H1 (cell line): ENCODE measurements around the gene TRIM38.

ENCODE experiments used
- CEBPB ChIP-seq: IDR thresholded peaks from 2 replicates; pipeline ENCODE4 v1.6.1; 2012; ENCODE audit warnings: low read depth, low read length
- CTCF ChIP-seq, 3 experiments: IDR thresholded peaks; 1 replicate in 2 of 3; 2 replicates in 1 of 3; pipeline versions ENCODE4 v1.5.1 to v1.6.1; 2011; ENCODE audit warnings: low read length in 3 of 3, mild to moderate bottlenecking in 3 of 3, inconsistent platforms in 2 of 3, low read depth in 1 of 3, moderate library complexity in 1 of 3; ENCODE audit not compliant: insufficient read depth in 1 of 3; ENCODE audit errors: control extremely low read depth in 1 of 3
- EZH2 ChIP-seq: fragments of 200-600 bp; sonication (generic); IDR thresholded peaks from 2 replicates; pipeline ENCODE4 v1.7.1; 2012; ENCODE audit warnings: low read depth, mild to moderate bottlenecking, moderate library complexity, low read length, inconsistent platforms; ENCODE audit not compliant: severe bottlenecking
- JUND ChIP-seq: IDR thresholded peaks from 2 replicates; pipeline ENCODE4 v1.6.1; 2011; ENCODE audit warnings: mild to moderate bottlenecking, improper control_type of control experiment, low read length
- MAX ChIP-seq: IDR thresholded peaks from 2 replicates; pipeline ENCODE4 v1.6.1; 2012; ENCODE audit warnings: inconsistent platforms
- POLR2A ChIP-seq, 2 experiments: IDR thresholded peaks; 1 replicate in 1 of 2; 2 replicates in 1 of 2; pipeline ENCODE4 v1.6.1; 2011; ENCODE audit warnings: low read depth in 2 of 2, low read length in 2 of 2, mild to moderate bottlenecking in 2 of 2; ENCODE audit errors: control extremely low read depth in 1 of 2
- RBBP5 ChIP-seq: IDR thresholded peaks from 2 replicates; pipeline ENCODE4 v1.7.1; 2012; ENCODE audit warnings: low read depth, mild to moderate bottlenecking, inconsistent platforms, low read length, moderate library complexity, borderline replicate concordance
- RFX5 ChIP-seq: IDR thresholded peaks from 2 replicates; pipeline ENCODE4 v1.6.1; 2011; ENCODE audit warnings: low read depth, low read length, improper control_type of control experiment, borderline replicate concordance
- SAP30 ChIP-seq: fragments of 300-600 bp; sonication (generic); IDR thresholded peaks from 2 replicates; pipeline ENCODE4 v1.7.1; 2012; ENCODE audit warnings: low read length, moderate library complexity, mild to moderate bottlenecking, inconsistent platforms; ENCODE audit not compliant: insufficient read depth, insufficient replicate concordance
- SP2 ChIP-seq: IDR thresholded peaks from 2 replicates; pipeline ENCODE4 v1.6.1; 2012; ENCODE audit warnings: mild to moderate bottlenecking, low read length, inconsistent platforms
- SRF ChIP-seq: IDR thresholded peaks from 2 replicates; pipeline ENCODE4 v1.6.1; 2011; ENCODE audit warnings: mild to moderate bottlenecking, low read depth, low read length, moderate library complexity
- TAF1 ChIP-seq: IDR thresholded peaks from 2 replicates; pipeline ENCODE4 v1.6.1; 2011; ENCODE audit warnings: mild to moderate bottlenecking, low read depth, low read length
- TCF12 ChIP-seq: IDR thresholded peaks from 2 replicates; pipeline ENCODE4 v1.6.1; 2011; ENCODE audit warnings: low read depth, mild to moderate bottlenecking, low read length
- USF2 ChIP-seq: IDR thresholded peaks from 2 replicates; pipeline ENCODE4 v1.6.1; 2011; ENCODE audit warnings: low read length, improper control_type of control experiment

GRCh38 chr6:25946631-25947030 is 16.0 kb upstream of the TRIM38 start:
- TF ChIP-seq POLR2A (IDR thresholded peaks at IDR 0.05; ENCODE audit: control extremely low read depth in 1 of 2, low read depth in 2 of 2, low read length in 2 of 2) (no peak), MAX (no peak), SP2 (no peak), SAP30 (no peak), CTCF (IDR thresholded peaks at IDR 0.05; ENCODE audit: control extremely low read depth in 1 of 3, insufficient read depth in 1 of 3, low read depth in 1 of 3, low read length in 3 of 3) (no peak), TAF1 (no peak), JUND (no peak), RFX5 (no peak), TCF12 (no peak), SRF (no peak), USF2 (no peak), EZH2 (no peak), RBBP5 (no peak), CEBPB (no peak)
